H1 (cell line): Measurements from ENCODE around the gene ZNF14. TPM values are rescaled to one million over a fixed set of nuclear protein-coding genes. Genes with fewer than 3 reads are reported as not detected.

Source experiments
- CTCF ChIA-PET: fragments of 300-600 bp; sonication (Branson Sonifier 250); formaldehyde crosslinking; loops from one replicate; lab custom pipeline; 2021; ENCODE audit not compliant: partially characterized antibody; lab: Charles Lee
- POLR2A ChIA-PET: fragments of 300-600 bp; sonication (Branson Sonifier 250); formaldehyde crosslinking; loops from one replicate; lab custom pipeline; 2021; ENCODE audit warnings: inconsistent platforms; ENCODE audit not compliant: partially characterized antibody; lab: Charles Lee
- DNase-seq, 2 experiments: peaks; one replicate each; pipeline versions ENCODE4 v3.0.0 to v3.0.0-alpha.2; 2010 to 2022; ENCODE audit warnings: low spot score in 2 of 2, low read depth in 1 of 2, mixed read lengths in 1 of 2
- FAIRE-seq: peaks from 2 replicates; lab custom pipeline; 2011; peaks lifted over from hg19 to GRCh38; lab: Jason Lieb, UNC
- H2AFZ ChIP-seq: 2 replicates; pipeline ENCODE4 v1.8.1; 2012; ENCODE audit warnings: low read length, inconsistent platforms
- H2AK5ac ChIP-seq: 2 replicates; pipeline ENCODE4 v1.6.1; 2013; ENCODE audit warnings: low read depth, low read length
- H2BK120ac ChIP-seq: replicated peaks from 2 replicates; pipeline ENCODE3; 2013; ENCODE audit warnings: low read depth, low read length, inconsistent platforms
- H2BK12ac ChIP-seq: 2 replicates; pipeline ENCODE4 v1.6.1; 2013; ENCODE audit warnings: low read depth, low read length
- H2BK15ac ChIP-seq: 2 replicates; pipeline ENCODE4 v1.6.1; 2013; ENCODE audit warnings: low read length
- H2BK20ac ChIP-seq: 2 replicates; pipeline ENCODE4 v1.6.1; 2013; ENCODE audit warnings: low read length
- H2BK5ac ChIP-seq: 2 replicates; pipeline ENCODE4 v1.6.1; 2013; ENCODE audit warnings: low read depth, low read length
- H3K14ac ChIP-seq: 2 replicates; pipeline ENCODE4 v1.6.1; 2013; ENCODE audit warnings: inconsistent platforms; ENCODE audit not compliant: insufficient read length
- H3K18ac ChIP-seq: 2 replicates; pipeline ENCODE4 v1.6.1; 2013; ENCODE audit warnings: low read length; ENCODE audit errors: extremely low read depth
- H3K23ac ChIP-seq: 2 replicates; pipeline ENCODE4 v1.6.1; 2013; ENCODE audit warnings: inconsistent platforms; ENCODE audit not compliant: insufficient read length
- H3K23me2 ChIP-seq: 2 replicates; pipeline ENCODE4 v1.6.1; 2013; ENCODE audit warnings: low read depth, low read length
- H3K27ac ChIP-seq: 2 replicates; pipeline ENCODE4 v1.6.1; 2011; ENCODE audit warnings: low read depth, low read length, inconsistent platforms
- H3K27me3 ChIP-seq, 4 experiments: replicated peaks in 1 of 4; 1 replicate in 1 of 4; 2 replicates in 3 of 4; pipeline versions ENCODE4 v1.6.1 to v1.8.1; 2011 to 2013; ENCODE audit warnings: low read length in 3 of 4, mild to moderate bottlenecking in 3 of 4, inconsistent platforms in 2 of 4, mixed read lengths in 2 of 4, moderate library complexity in 1 of 4; ENCODE audit not compliant: control insufficient read depth in 3 of 4, insufficient read depth in 3 of 4; ENCODE audit errors: extremely low read depth in 1 of 4
- H3K36me3 ChIP-seq, 4 experiments: 2 replicates each; pipeline versions ENCODE4 v1.6.1 to v1.8.1; 2011 to 2013; ENCODE audit warnings: mild to moderate bottlenecking in 4 of 4, low read length in 3 of 4, moderate library complexity in 2 of 4, control low read depth in 1 of 4, inconsistent platforms in 1 of 4; ENCODE audit not compliant: insufficient read depth in 4 of 4, control insufficient read depth in 2 of 4
- H3K4ac ChIP-seq: replicated peaks from 2 replicates; pipeline ENCODE3; 2013; ENCODE audit warnings: low read length, low read depth, mixed read lengths, inconsistent platforms; ENCODE audit not compliant: insufficient read length
- H3K4me1 ChIP-seq, 4 experiments: replicated peaks in 1 of 4; 1 replicate in 1 of 4; 2 replicates in 3 of 4; pipeline versions ENCODE4 v1.6.1 to v1.8.1; 2011 to 2013; ENCODE audit warnings: low read length in 3 of 4, inconsistent platforms in 2 of 4, mixed read lengths in 1 of 4; ENCODE audit not compliant: insufficient read depth in 4 of 4, control insufficient read depth in 3 of 4
- H3K4me2 ChIP-seq, 2 experiments: 2 replicates each; pipeline versions ENCODE4 v1.6.1 to v1.8.1; 2011 to 2013; ENCODE audit warnings: low read depth in 2 of 2, low read length in 2 of 2, control low read depth in 1 of 2, inconsistent platforms in 1 of 2, mild to moderate bottlenecking in 1 of 2; ENCODE audit not compliant: insufficient read depth in 1 of 2
- H3K4me3 ChIP-seq, 4 experiments: fragments of 200-600, 300-600 bp in 1 of 4; sonication (generic), shearing (Covaris generic), sonication (Bioruptor Twin) in 1 of 4; 2 replicates each; pipeline versions ENCODE4 v1.5.1 to v1.8.1; 2011 to 2016; ENCODE audit warnings: low read length in 4 of 4, low read depth in 3 of 4, control low read depth in 2 of 4, inconsistent platforms in 2 of 4, mild to moderate bottlenecking in 2 of 4, mixed read lengths in 1 of 4, moderate library complexity in 1 of 4; ENCODE audit not compliant: insufficient read depth in 2 of 4; ENCODE audit errors: extremely low read depth in 1 of 4
- H3K56ac ChIP-seq: replicated peaks from 2 replicates; pipeline ENCODE3; 2013; ENCODE audit warnings: low read depth, mild to moderate bottlenecking, mixed read lengths, low read length, inconsistent platforms; ENCODE audit not compliant: insufficient read length
- H3K79me1 ChIP-seq: 2 replicates; pipeline ENCODE4 v1.6.1; 2013; ENCODE audit warnings: low read depth, low read length, control low read depth
- H3K79me2 ChIP-seq, 2 experiments: 2 replicates each; pipeline versions ENCODE4 v1.6.1 to v1.8.1; 2012 to 2013; ENCODE audit warnings: low read length in 2 of 2, mild to moderate bottlenecking in 2 of 2, inconsistent platforms in 1 of 2; ENCODE audit not compliant: insufficient read depth in 2 of 2, control insufficient read depth in 1 of 2
- H3K9ac ChIP-seq, 4 experiments: replicated peaks in 1 of 4; 1 replicate in 1 of 4; 2 replicates in 3 of 4; pipeline versions ENCODE4 v1.6.1 to v1.8.1; 2011 to 2013; ENCODE audit warnings: low read depth in 3 of 4, low read length in 3 of 4, control low read depth in 2 of 4, mild to moderate bottlenecking in 2 of 4, moderate library complexity in 2 of 4, inconsistent platforms in 1 of 4; ENCODE audit errors: extremely low read depth in 1 of 4
- H3K9me3 ChIP-seq, 2 experiments: 2 replicates each; pipeline versions ENCODE4 v1.6.1 to v1.8.1; 2012 to 2013; ENCODE audit warnings: mild to moderate bottlenecking in 2 of 2, moderate library complexity in 2 of 2, control low read depth in 1 of 2, inconsistent platforms in 1 of 2, low read depth in 1 of 2, low read length in 1 of 2, mixed read lengths in 1 of 2; ENCODE audit not compliant: insufficient read depth in 2 of 2
- H4K20me1 ChIP-seq, 2 experiments: replicated peaks in 1 of 2; 2 replicates each; pipeline versions ENCODE3 to v1.8.1; 2011 to 2013; ENCODE audit warnings: inconsistent platforms in 2 of 2, low read length in 2 of 2, mild to moderate bottlenecking in 1 of 2; ENCODE audit not compliant: insufficient read depth in 2 of 2, control insufficient read depth in 1 of 2
- H4K5ac ChIP-seq: 2 replicates; pipeline ENCODE4 v1.6.1; 2013; ENCODE audit warnings: low read length, low read depth, mixed read lengths, inconsistent platforms; ENCODE audit not compliant: insufficient read length
- H4K8ac ChIP-seq: 2 replicates; pipeline ENCODE4 v1.8.0; 2013; ENCODE audit warnings: mild to moderate bottlenecking, moderate library complexity, low read length, inconsistent platforms; ENCODE audit not compliant: insufficient read depth; ENCODE audit errors: extremely low read depth
- H4K91ac ChIP-seq: replicated peaks from 2 replicates; pipeline ENCODE3; 2013; ENCODE audit warnings: low read length, mixed read lengths, inconsistent platforms; ENCODE audit not compliant: insufficient read length
- BRCA1 ChIP-seq: IDR thresholded peaks from 2 replicates; pipeline ENCODE4 v1.6.1; 2012; ENCODE audit warnings: low read depth, low read length, improper control_type of control experiment
- CREB1 ChIP-seq: IDR thresholded peaks from 2 replicates; pipeline ENCODE4 v1.6.1; 2012; ENCODE audit warnings: inconsistent platforms
- GTF2F1 ChIP-seq: IDR thresholded peaks from 2 replicates; pipeline ENCODE4 v1.6.1; 2012; ENCODE audit warnings: low read depth, low read length, improper control_type of control experiment, borderline replicate concordance
- POLR2AphosphoS5 ChIP-seq: IDR thresholded peaks from 2 replicates; pipeline ENCODE4 v1.6.1; 2011; ENCODE audit warnings: low read depth, low read length
- POU5F1 ChIP-seq: IDR thresholded peaks from 2 replicates; pipeline ENCODE4 v1.6.1; 2011; ENCODE audit warnings: low read depth, mild to moderate bottlenecking, low read length, moderate library complexity
- SIX5 ChIP-seq: IDR thresholded peaks from 2 replicates; pipeline ENCODE4 v1.6.1; 2011; ENCODE audit warnings: mild to moderate bottlenecking, low read depth, low read length
- SP1 ChIP-seq: IDR thresholded peaks from 2 replicates; pipeline ENCODE4 v1.6.1; 2011; ENCODE audit warnings: low read depth, low read length
- USF2 ChIP-seq: IDR thresholded peaks from 2 replicates; pipeline ENCODE4 v1.6.1; 2011; ENCODE audit warnings: low read length, improper control_type of control experiment
- WGBS, 2 experiments: shearing (Covaris generic) in 1 of 2; methylation state at CpG; one replicate each; pipeline versions ENCODE4 v1.1.6 to v1.1.7; 2013 to 2015; ENCODE audit warnings: low lambda C conversion rate in 2 of 2, mixed read lengths in 2 of 2, inconsistent platforms in 1 of 2, low coverage in 1 of 2, missing lambda C conversion rate in 1 of 2; ENCODE audit not compliant: insufficient replicate concordance in 2 of 2, insufficient coverage in 1 of 2, insufficient read length in 1 of 2; ENCODE audit errors: extremely low coverage in 1 of 2, missing lambda C conversion rate in 1 of 2; 5-methylcytosine and 5-hydroxymethylcytosine counted together
- polyA plus RNA-seq, 7 experiments: library from polyadenylated mRNA; depleted of rRNA in 3 of 7; stranded (reverse) in 5 of 7; unstranded in 2 of 7; fragments of >200 nt in 5 of 7; fragments of 200-250 nt in 2 of 7; gene quantifications; 1 replicate in 5 of 7; 2 replicates in 1 of 7; 4 replicates in 1 of 7; pipeline versions ENCODE4 v1.2.1 to v1.2.3, GENCODE V29; 2011 to 2013; ENCODE audit warnings: missing spikeins in 2 of 7, mixed read lengths in 2 of 7
- total RNA-seq: library from RNA; stranded (reverse); fragmentation: NEBNext Ultra II Directional; extraction: Animal tissue kit (Norgen Biotek cat#: 25700); gene quantifications from 2 replicates; pipeline ENCODE4 v1.2.1, GENCODE V29; 2021

The ZNF14 gene
- total and polyA plus RNA-seq, 2 of the 8 experiments (the other 6 are each of a cell fraction or from before 2014, with no cell fraction given) = 1.00 to 7.4 TPM

GRCh38 chr19:19697589-19697988 is 35.3 kb downstream of the ZNF14 start:
- Histone ChIP-seq H3K79me2 (no peaks in the 10 kb centered on the region), H3K4me3 (no peak overlapping the region), H3K9me3 (no peaks in the 10 kb centered on the region; a peak in 1 of 4 replicates), H3K56ac (no peak overlapping the region), H4K8ac (no peak overlapping the region), H4K20me1 (no peaks in the 10 kb centered on the region), H3K23me2 (no peaks in the 10 kb centered on the region; the same call in 1 of the 2 replicates), H2BK20ac (no peak overlapping the region), H2BK5ac (no peak overlapping the region), H3K27me3 (no peaks in the 10 kb centered on the region), H2AK5ac (no peak overlapping the region), H3K36me3 (no peaks in the 10 kb centered on the region), H3K18ac (no peak overlapping the region), H4K91ac (no peak overlapping the region), H3K4me2 (no peak overlapping the region), H3K23ac (no peak overlapping the region), H2AFZ (no peak overlapping the region), H3K9ac (no peak overlapping the region), H3K4ac (no peak overlapping the region), H2BK15ac (no peak overlapping the region), H3K27ac (no peak overlapping the region), H2BK12ac (no peak overlapping the region), H2BK120ac (no peak overlapping the region), H3K14ac (no peak overlapping the region), H3K79me1 (no peaks in the 10 kb centered on the region), H3K4me1 (no peaks in the 10 kb centered on the region), H4K5ac (no peak overlapping the region)
- TF ChIP-seq BRCA1 (no peak), SP1 (no peak), SIX5 (no peak), GTF2F1 (no peak), POU5F1 (no peak), POLR2AphosphoS5 (no peak), USF2 (no peak), CREB1 (no peak)
- FAIRE-seq (no peak), DNase-seq (no peak)
- ChIA-PET POLR2A (interaction anchor here (0.8 to 2.5 kb wide), 6 partner anchors 19 to 266 kb away, joined by 3 to 5 read pairs (median 4); partner anchors contain the start of gene ZNF101), CTCF (interaction anchor here (1.8 kb wide), 1 partner anchor 10 kb away, joined by 3 read pairs; no protein-coding TSS in a partner anchor)
- WGBS, 2 experiments = 97% methylated on average over 5 of the region's 5 CpGs; no CpG with 5 or more reads in 1 of the 2 experiments
